Measurements from ENCODE around the gene AKR7A2.

GRCh38 chr1:19294638-19295037 is 17.3 kb downstream of the AKR7A2 start:
- TF ChIP-seq CTCF (IDR thresholded peaks at IDR 0.05): no peak
- no peak for TF ChIP-seq POLR2A (IDR thresholded peaks at IDR 0.05; ENCODE audit: low read depth)
- no peak for TF ChIP-seq EP300 (IDR thresholded peaks at IDR 0.05)
- no peak for TF ChIP-seq POLR2AphosphoS5 (IDR thresholded peaks at IDR 0.05)
